Activated naive CD8-positive, alpha-beta T cell treated with anti-CD3 and anti-CD28 coated beads for 36 hours (primary cell): ENCODE data around the gene SOCS7. TPM values are rescaled to one million over a fixed set of nuclear protein-coding genes. Genes with fewer than 3 reads are reported as not detected.
A peak's percentile ranks its signal among the peaks of the same experiment; 100 is the strongest.

Source experiments
- DNase-seq: peaks from one replicate; pipeline ENCODE4 v3.0.0; 2021
- H3K27ac Mint-ChIP-seq: one replicate; pipeline ENCODE4 v1.8.0; 2022; ENCODE audit warnings: mild to moderate bottlenecking, moderate library complexity, mixed read lengths
- H3K27me3 Mint-ChIP-seq: one replicate; pipeline ENCODE4 v1.8.0; 2022; ENCODE audit warnings: mild to moderate bottlenecking, mixed read lengths
- H3K36me3 Mint-ChIP-seq: one replicate; pipeline ENCODE4 v1.8.0; 2021; ENCODE audit warnings: mild to moderate bottlenecking, mixed read lengths
- H3K4me1 Mint-ChIP-seq: one replicate; pipeline ENCODE4 v1.8.0; 2021; ENCODE audit warnings: mixed read lengths
- H3K4me3 Mint-ChIP-seq: one replicate; pipeline ENCODE4 v1.8.0; 2022; ENCODE audit warnings: mild to moderate bottlenecking, moderate library complexity, mixed read lengths
- H3K9me3 Mint-ChIP-seq: one replicate; pipeline ENCODE4 v1.8.0; 2022; ENCODE audit warnings: mixed read lengths
- total RNA-seq, 2 experiments: library from RNA; stranded (reverse); gene quantifications; one replicate each; pipeline ENCODE4 v1.2.3, GENCODE V29; 2021

Gene SOCS7
- total RNA-seq, 2 experiments from 2014 or later: 17.3 to 18.2 TPM

DNA sequence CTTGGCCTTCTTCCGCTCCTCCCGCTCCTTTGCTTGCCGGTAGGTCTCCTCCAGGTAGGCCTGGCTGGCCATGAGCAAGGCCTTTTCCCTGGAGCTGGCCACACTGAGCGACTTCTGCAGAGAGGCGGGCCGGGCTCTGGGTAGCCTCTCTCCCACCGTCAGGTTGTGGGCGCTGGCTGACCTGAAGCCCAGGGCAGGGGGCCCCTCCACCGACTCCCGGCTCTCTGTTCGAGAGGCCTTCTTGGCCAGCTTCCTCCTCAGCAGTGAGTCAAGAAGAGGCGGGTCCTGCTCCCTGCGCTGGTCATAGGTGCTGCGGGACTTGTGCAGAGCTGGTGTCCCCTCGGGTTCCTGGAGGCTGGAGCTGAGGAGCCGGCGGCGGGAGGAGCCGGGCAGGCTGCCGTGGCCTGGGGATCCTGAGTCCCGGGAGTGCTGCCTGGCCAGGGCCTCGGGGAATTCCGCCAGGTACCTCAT, 20.7 kb upstream of the SOCS7 start:
- Mint-ChIP-seq H3K36me3 (no peaks in the 10 kb centered on the region), H3K4me1 (peaks cover 2% of the 10 kb centered on the region), H3K4me3 (no peak overlapping the region), H3K27ac (no peak overlapping the region), H3K9me3 (no peaks in the 10 kb centered on the region), H3K27me3 (peaks cover 4% of the 10 kb centered on the region)
- no peak for DNase-seq

DNA sequence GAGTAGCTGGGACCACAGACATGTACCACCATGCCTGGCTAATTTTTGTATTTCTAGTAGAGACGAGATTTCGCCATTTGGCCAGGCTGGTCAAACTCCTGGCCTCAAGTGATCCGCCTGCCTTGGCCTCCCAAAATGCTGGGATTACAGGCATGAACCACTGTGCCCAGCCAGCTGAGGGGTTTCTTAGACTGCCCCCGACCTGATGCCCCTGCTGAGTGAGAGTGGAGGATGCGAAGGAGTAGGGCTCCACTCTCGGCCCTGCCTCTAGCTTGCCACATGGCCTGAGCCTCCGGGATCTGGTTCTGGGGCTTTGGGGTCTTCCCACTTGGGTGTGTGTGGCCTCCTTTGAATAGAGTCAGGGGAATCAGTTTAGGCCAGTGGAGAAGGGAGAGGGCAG, 18.9 kb upstream of the SOCS7 start:
- Mint-ChIP-seq H3K27me3 (peaks cover 4% of the 10 kb centered on the region), H3K9me3 (no peaks in the 10 kb centered on the region), H3K4me1 (no peaks in the 10 kb centered on the region), H3K36me3 (no peaks in the 10 kb centered on the region), H3K4me3 (no peak overlapping the region), H3K27ac (no peak overlapping the region)
- no peak for DNase-seq

- H3K4me3 Mint-ChIP-seq: no peak overlapping the region
- no peak overlapping the region for H3K27ac Mint-ChIP-seq
- H3K4me1 Mint-ChIP-seq: no peaks in the 10 kb centered on the region
- no peaks in the 10 kb centered on the region for H3K9me3 Mint-ChIP-seq
- peak; percentile 58 for DNase-seq
- H3K27me3 Mint-ChIP-seq: peaks cover 4% of the 10 kb centered on the region
- H3K36me3 Mint-ChIP-seq: no peaks in the 10 kb centered on the region
Measured at GRCh38 chr17:38333635-38334295, 17.9 kb upstream of the SOCS7 start.

GRCh38 chr17:38334480-38335364, 16.9 kb upstream of the SOCS7 start:
- Mint-ChIP-seq H3K27me3 (peaks cover 4% of the 10 kb centered on the region), H3K4me3 (no peak overlapping the region), H3K27ac (no peak overlapping the region), H3K4me1 (no peaks in the 10 kb centered on the region), H3K36me3 (no peaks in the 10 kb centered on the region), H3K9me3 (no peaks in the 10 kb centered on the region)
- no peak for DNase-seq

DNA sequence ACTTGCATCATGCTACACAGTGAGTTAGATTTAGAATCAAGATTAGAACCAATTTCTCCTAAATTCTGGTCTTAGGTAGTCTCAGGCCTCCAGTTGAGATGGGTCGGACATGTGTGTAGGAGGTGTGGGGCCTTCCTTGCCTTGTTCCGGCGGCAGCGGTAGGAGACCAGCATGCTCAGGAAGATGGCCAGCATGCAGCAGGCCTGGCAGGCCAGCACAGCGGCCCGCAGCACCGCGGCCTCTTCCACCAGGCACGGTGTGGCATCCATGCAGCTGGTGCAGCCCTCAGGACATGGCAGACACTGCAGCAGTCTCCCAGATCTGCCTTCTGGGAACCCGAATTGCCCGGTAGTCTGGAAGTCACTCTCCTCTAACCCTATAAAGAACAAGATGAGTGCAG, 14.8 kb upstream of the SOCS7 start:
- H3K4me1 Mint-ChIP-seq: no peaks in the 10 kb centered on the region
- H3K27me3 Mint-ChIP-seq: peaks cover 4% of the 10 kb centered on the region

DNA sequence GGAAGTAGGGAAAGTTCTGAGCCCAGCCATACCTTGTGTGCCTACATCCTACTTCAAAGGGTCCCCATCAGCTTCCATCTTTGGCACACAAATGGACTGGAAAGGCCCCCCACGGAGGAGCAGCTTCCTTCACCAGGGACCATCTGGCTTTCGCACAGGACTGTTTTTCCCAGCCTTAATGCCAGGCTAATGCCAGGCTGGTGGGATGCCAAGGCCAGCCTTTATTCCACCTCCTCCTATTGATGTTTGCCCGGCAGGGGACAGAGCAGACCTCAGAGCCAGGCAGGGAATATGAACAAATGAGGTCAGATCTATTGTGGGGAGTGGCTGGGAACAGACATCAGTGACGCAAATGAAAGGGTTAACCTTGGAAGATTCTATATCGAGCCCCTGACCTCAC, 13.6 kb upstream of the SOCS7 start:
- Mint-ChIP-seq H3K36me3 (no peaks in the 10 kb centered on the region), H3K4me1 (no peaks in the 10 kb centered on the region), H3K9me3 (no peaks in the 10 kb centered on the region), H3K4me3 (no peak overlapping the region), H3K27ac (no peak overlapping the region), H3K27me3 (peaks cover 4% of the 10 kb centered on the region)
- DNase-seq: no peak

More for the DNA sequence above, 14.8 kb upstream of the SOCS7 start:
- Mint-ChIP-seq H3K27ac (no peak overlapping the region), H3K4me3 (no peak overlapping the region), H3K36me3 (no peaks in the 10 kb centered on the region), H3K9me3 (no peaks in the 10 kb centered on the region)
- no peak for DNase-seq

GRCh38 chr17:38338535-38338934, 13.1 kb upstream of the SOCS7 start:
- H3K36me3 Mint-ChIP-seq: no peaks in the 10 kb centered on the region
- H3K9me3 Mint-ChIP-seq: no peaks in the 10 kb centered on the region
- H3K27ac Mint-ChIP-seq: no peak overlapping the region
- H3K27me3 Mint-ChIP-seq: peaks cover 1% of the 10 kb centered on the region
- no peaks in the 10 kb centered on the region for H3K4me1 Mint-ChIP-seq
- H3K4me3 Mint-ChIP-seq: no peak overlapping the region
- no peak for DNase-seq

GRCh38 chr17:38339891-38340290, 11.8 kb upstream of the SOCS7 start:
- Mint-ChIP-seq H3K9me3 (no peaks in the 10 kb centered on the region), H3K27ac (no peak overlapping the region), H3K27me3 (no peaks in the 10 kb centered on the region), H3K4me3 (no peak overlapping the region), H3K4me1 (no peaks in the 10 kb centered on the region), H3K36me3 (no peaks in the 10 kb centered on the region)
- no peak for DNase-seq

DNA sequence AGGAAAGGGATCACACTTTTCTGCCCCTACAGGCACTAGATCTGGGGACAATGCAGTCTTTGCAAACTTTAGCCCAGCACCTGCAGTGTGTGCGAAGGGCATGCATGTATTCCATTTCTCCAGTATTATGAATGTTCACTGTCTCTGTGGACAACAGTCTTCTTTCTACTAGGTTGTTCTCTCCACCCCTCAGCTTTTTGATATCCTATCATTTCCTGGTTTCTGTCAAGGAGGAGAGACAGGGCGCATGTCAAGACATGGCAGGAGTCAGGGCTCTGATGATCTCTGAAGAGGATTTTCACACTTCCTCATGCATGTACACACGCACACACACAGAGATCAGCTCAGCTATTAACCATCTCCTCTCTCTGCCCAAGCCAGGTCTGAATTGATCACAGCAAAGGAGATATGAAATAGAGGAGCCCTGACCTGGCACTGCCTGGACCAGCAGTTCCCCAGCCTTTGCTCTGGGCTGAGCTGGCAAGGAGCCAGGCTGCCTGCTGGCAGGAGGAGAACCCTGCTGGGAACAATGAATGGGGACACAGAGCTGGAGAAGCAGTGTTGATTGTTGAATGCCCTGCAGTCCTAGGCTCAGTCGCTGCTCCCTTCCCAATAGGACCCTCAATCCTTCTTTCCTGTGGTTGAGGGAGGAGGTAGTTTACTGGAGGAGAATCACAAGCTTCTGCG, 10.5 kb upstream of the SOCS7 start:
- Mint-ChIP-seq H3K4me3 (no peak overlapping the region), H3K36me3 (no peaks in the 10 kb centered on the region), H3K4me1 (no peaks in the 10 kb centered on the region), H3K27me3 (no peaks in the 10 kb centered on the region), H3K9me3 (no peaks in the 10 kb centered on the region), H3K27ac (no peak overlapping the region)
- DNase-seq: no peak

- Mint-ChIP-seq H3K9me3 (no peaks in the 10 kb centered on the region), H3K4me1 (no peaks in the 10 kb centered on the region), H3K4me3 (no peak overlapping the region)
Measured at GRCh38 chr17:38342886-38343607, 8.6 kb upstream of the SOCS7 start.

GRCh38 chr17:38343608-38344419, 7.8 kb upstream of the SOCS7 start, which contains the start of gene GPR179:
Gene GPR179, minus strand, starts transcription at chr17:38343956. Its CDS starts 167 bp downstream, at chr17:38343789.
- peaks cover 1% of the 10 kb centered on the region for H3K4me1 Mint-ChIP-seq
- H3K9me3 Mint-ChIP-seq: no peaks in the 10 kb centered on the region
- no peaks in the 10 kb centered on the region for H3K36me3 Mint-ChIP-seq
- H3K4me3 Mint-ChIP-seq: no peak within 1 kb of the TSS
- DNase-seq: no peak
- no peaks in the 10 kb centered on the region for H3K27me3 Mint-ChIP-seq
- no peak within 1 kb of the TSS for H3K27ac Mint-ChIP-seq

More at GRCh38 chr17:38342886-38343607, 8.6 kb upstream of the SOCS7 start:
- no peaks in the 10 kb centered on the region for H3K27me3 Mint-ChIP-seq
- no peak overlapping the region for H3K27ac Mint-ChIP-seq
- H3K36me3 Mint-ChIP-seq: no peaks in the 10 kb centered on the region
- DNase-seq: no peak

- Mint-ChIP-seq H3K27me3 (no peaks in the 10 kb centered on the region), H3K36me3 (no peaks in the 10 kb centered on the region), H3K27ac (no peak overlapping the region), H3K4me3 (no peak overlapping the region), H3K9me3 (no peaks in the 10 kb centered on the region), H3K4me1 (peaks cover 4% of the 10 kb centered on the region)
- DNase-seq: no peak
Measured at GRCh38 chr17:38344420-38344745, 7.3 kb upstream of the SOCS7 start.

DNA sequence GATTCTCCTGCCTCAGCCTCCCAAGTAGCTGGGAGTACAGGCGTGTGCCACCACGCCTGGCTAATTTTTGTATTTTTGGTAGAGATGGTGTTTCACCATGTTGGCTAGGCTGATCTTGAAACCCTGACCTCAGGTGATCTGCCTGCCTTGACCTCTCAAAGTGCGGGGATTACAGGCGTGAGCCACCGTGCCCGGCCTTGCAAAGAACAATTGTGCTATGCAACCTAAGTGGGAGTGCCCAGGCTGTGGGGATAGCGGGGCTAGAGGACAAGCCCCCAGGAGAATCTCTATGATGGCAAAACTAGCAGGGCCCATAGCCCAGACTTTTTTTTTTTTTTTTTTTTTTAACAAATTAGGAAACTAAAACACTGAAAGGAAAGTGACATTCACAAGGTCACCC, 5.9 kb upstream of the SOCS7 start:
- H3K27me3 Mint-ChIP-seq: no peaks in the 10 kb centered on the region
- H3K36me3 Mint-ChIP-seq: no peaks in the 10 kb centered on the region
- H3K4me1 Mint-ChIP-seq: peaks cover 5% of the 10 kb centered on the region

DNA sequence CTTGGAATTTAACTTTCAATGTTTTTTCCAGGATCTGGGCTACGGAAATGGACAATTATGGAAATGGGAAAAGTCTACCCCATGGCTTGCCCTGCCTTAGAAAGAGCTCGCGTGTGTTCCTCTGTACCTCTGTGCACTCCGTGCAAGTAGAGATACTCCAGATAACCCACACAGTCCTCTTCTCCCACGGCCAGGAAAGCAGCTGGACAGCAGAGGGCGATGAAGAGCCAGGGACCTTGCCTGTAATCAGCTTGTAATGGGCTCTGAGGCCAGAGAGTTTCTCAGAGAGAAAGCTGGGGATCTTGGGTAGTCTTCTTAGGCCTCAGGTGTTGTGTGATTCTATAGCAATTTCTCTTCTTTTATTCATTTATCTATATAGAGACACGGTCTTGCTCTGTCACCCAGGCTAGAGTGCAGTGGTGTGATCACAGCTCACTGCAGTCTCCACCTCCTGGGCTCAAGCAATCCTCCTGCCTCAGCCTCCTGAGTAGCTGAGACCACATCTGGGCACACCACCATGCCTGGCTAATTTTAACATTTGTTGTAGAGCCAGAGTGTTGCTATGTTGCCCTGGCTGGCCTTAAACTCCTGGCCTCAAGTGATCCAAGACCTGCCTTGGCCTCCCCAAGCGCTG, 2.4 kb upstream of the SOCS7 start:
- Mint-ChIP-seq H3K27me3 (no peaks in the 10 kb centered on the region), H3K36me3 (no peaks in the 10 kb centered on the region), H3K4me3 (no peak overlapping the region), H3K27ac (peak overlapping the region; percentile 30), H3K4me1 (peaks cover 22% of the 10 kb centered on the region), H3K9me3 (no peaks in the 10 kb centered on the region)
- peak; percentile 80 for DNase-seq

More for the DNA sequence above, 5.9 kb upstream of the SOCS7 start:
- DNase-seq: no peak
- H3K9me3 Mint-ChIP-seq: no peaks in the 10 kb centered on the region
- H3K4me3 Mint-ChIP-seq: no peak overlapping the region
- no peak overlapping the region for H3K27ac Mint-ChIP-seq
